ENCODE data around the gene PI4K2B. TPM values are rescaled to one million over a fixed set of nuclear protein-coding genes. Genes with fewer than 3 reads are reported as not detected.
"Not testable (repeated sequence)": the region's sequence is repeated elsewhere in the genome, so short reads cannot be mapped to it uniquely, and the experiment has no call there.

PI4K2B gene
- total RNA-seq, 1 experiment from 2014 or later = 14.0 TPM

- DNase-seq (ENCODE audit: low spot score) = not testable (repeated sequence)
Measured at GRCh38 chr4:25242195-25242594, 8.4 kb downstream of the PI4K2B start.

GRCh38 chr4:25245181-25245580, 11.3 kb downstream of the PI4K2B start:
- DNase-seq (ENCODE audit: low spot score) = no peak

GRCh38 chr4:25246680-25247611, 13.1 kb downstream of the PI4K2B start:
- DNase-seq (ENCODE audit: low spot score) = no peak

- DNase-seq (ENCODE audit: low spot score) = not testable (repeated sequence)
Measured at GRCh38 chr4:25248875-25249274, 15.0 kb downstream of the PI4K2B start.

- DNase-seq (ENCODE audit: low spot score) = not testable (repeated sequence)
Measured at GRCh38 chr4:25249494-25249893, 15.7 kb downstream of the PI4K2B start.

- no peak for DNase-seq (ENCODE audit: low spot score)
Measured at GRCh38 chr4:25252230-25253070, 18.6 kb downstream of the PI4K2B start.

- no peak for DNase-seq (ENCODE audit: low spot score)
Measured at GRCh38 chr4:25253071-25253445, 19.2 kb downstream of the PI4K2B start.

GRCh38 chr4:25253786-25254185, 20.0 kb downstream of the PI4K2B start:
- DNase-seq (ENCODE audit: low spot score) = not testable (repeated sequence)

GRCh38 chr4:25258980-25259578, 25.2 kb downstream of the PI4K2B start:
- no peak for DNase-seq (ENCODE audit: low spot score)

GRCh38 chr4:25271866-25272265, 38.0 kb downstream of the PI4K2B start:
- no peak for DNase-seq (ENCODE audit: low spot score)

GRCh38 chr4:25280210-25280609, 46.4 kb downstream of the PI4K2B start:
- no peak for DNase-seq (ENCODE audit: low spot score)

- peak; percentile 19 for DNase-seq (ENCODE audit: low spot score)
Measured at GRCh38 chr4:25283948-25284347, 50.1 kb downstream of the PI4K2B start.

GRCh38 chr4:25284466-25284865, 50.6 kb downstream of the PI4K2B start:
- no peak for DNase-seq (ENCODE audit: low spot score)

- no peak for DNase-seq (ENCODE audit: low spot score)
Measured at GRCh38 chr4:25290490-25291067, 56.7 kb downstream of the PI4K2B start.

- no peak for DNase-seq (ENCODE audit: low spot score)
Measured at GRCh38 chr4:25291158-25291733, 57.4 kb downstream of the PI4K2B start.

GRCh38 chr4:25297528-25298242, 63.9 kb downstream of the PI4K2B start:
- no peak for DNase-seq (ENCODE audit: low spot score)

GRCh38 chr4:25299476-25300203, 65.8 kb downstream of the PI4K2B start:
- peak; percentile 95 for DNase-seq (ENCODE audit: low spot score)

- no peak for DNase-seq (ENCODE audit: low spot score)
Measured at GRCh38 chr4:25301471-25301870, 67.6 kb downstream of the PI4K2B start.

- no peak for DNase-seq (ENCODE audit: low spot score)
Measured at GRCh38 chr4:25302626-25303025, 68.8 kb downstream of the PI4K2B start.

- DNase-seq (ENCODE audit: low spot score) = no peak
Measured at GRCh38 chr4:25303578-25303977, 69.7 kb downstream of the PI4K2B start.

Measured in HT-29 (cell line).